ENCODE data around the gene ADAP1. TPM values are rescaled to one million over a fixed set of nuclear protein-coding genes. Genes with fewer than 3 reads are reported as not detected.
A peak's percentile ranks its signal among the peaks of the same experiment; 100 is the strongest.

Gene ADAP1
- total RNA-seq, 1 experiment from 2014 or later: 6.2 TPM

DNA sequence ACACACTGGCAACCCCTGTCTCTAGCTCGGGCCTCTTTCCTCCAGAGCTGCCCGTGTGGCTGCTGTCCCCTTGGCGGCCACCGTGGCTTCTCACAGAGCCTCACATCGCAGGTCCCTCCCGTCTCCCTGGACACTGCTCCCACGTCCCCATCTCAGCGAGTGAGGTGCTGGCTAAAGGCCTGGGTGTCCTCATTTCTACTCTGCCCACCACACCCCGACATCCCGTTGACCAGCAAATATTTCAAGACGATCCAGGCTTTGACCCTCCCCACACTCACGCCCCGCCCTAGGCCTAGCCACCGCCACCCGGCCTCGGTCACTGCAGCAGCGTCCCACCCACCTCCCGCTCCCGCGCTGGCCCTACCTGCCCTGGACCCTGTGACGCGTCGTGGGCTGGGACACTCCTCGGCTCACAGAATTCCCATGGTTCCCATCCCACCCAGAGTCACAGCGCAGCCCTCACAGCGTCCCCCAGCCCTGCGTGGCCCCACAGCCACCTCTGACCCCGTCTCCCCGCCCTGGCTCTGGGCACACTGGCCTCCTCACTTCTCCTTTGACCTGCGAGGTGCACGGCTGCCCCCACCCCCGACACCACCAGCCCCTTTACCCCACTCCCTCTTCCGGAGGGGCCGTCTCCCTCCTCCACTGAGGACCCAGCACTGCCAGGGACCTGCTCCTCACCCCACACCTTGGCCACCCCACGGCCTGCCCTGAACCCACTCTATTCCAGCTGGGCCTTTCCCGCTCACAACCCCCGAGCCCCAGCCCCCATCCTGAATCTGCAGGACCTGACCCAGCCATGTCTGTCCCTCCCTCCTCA, 6.9 kb downstream of the ADAP1 start:
- no peak overlapping the region for H2BK5ac ChIP-seq (ENCODE audit: insufficient read length, low read length)
- H2BK120ac ChIP-seq (ENCODE audit: low read depth, low read length, poor library complexity, severe bottlenecking): no peak overlapping the region
- no peak for DNase-seq
- H3K23ac ChIP-seq (ENCODE audit: insufficient read length, low read depth, low read length): no peak overlapping the region
- no peak overlapping the region for H2AK5ac ChIP-seq (ENCODE audit: insufficient read length, low read length)
- no CpG with 5 or more reads among the region's 37 CpGs for whole genome bisulfite sequencing (ENCODE audit: extremely low coverage, insufficient read length, low lambda C conversion rate)
- no peak overlapping the region for H3T11ph ChIP-seq (ENCODE audit: low read length)
- Mint-ChIP-seq H3K4me1 (peaks cover 7 to 13% of the 10 kb centered on the region in 2 experiments; a peak in 2 of 4 replicates), H3K9me3 (no peaks in the 10 kb centered on the region), H3K27ac (peak overlapping the region in 1 of 3 experiments; percentile 62; a peak in 2 of 7 replicates), H3K36me3 (ENCODE audit: insufficient read depth in 1 of 3, low read depth in 3 of 3) (no peaks in the 10 kb centered on the region), H3K27me3 (ENCODE audit: low read depth) (peaks cover 16% of the 10 kb centered on the region), H3K4me3 (no peak overlapping the region)
- no peak overlapping the region for H3K18ac ChIP-seq (ENCODE audit: insufficient read length, low read depth, low read length)
- H3K79me2 ChIP-seq (ENCODE audit: insufficient read depth, low read length): no peaks in the 10 kb centered on the region
- TF ChIP-seq, protein P1, sequence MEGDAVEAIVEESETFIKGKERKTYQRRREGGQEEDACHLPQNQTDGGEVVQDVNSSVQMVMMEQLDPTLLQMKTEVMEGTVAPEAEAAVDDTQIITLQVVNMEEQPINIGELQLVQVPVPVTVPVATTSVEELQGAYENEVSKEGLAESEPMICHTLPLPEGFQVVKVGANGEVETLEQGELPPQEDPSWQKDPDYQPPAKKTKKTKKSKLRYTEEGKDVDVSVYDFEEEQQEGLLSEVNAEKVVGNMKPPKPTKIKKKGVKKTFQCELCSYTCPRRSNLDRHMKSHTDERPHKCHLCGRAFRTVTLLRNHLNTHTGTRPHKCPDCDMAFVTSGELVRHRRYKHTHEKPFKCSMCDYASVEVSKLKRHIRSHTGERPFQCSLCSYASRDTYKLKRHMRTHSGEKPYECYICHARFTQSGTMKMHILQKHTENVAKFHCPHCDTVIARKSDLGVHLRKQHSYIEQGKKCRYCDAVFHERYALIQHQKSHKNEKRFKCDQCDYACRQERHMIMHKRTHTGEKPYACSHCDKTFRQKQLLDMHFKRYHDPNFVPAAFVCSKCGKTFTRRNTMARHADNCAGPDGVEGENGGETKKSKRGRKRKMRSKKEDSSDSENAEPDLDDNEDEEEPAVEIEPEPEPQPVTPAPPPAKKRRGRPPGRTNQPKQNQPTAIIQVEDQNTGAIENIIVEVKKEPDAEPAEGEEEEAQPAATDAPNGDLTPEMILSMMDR (conservative IDR thresholded peaks at IDR 0.05): no peak
- H3K27ac ChIP-seq (ENCODE audit: insufficient read length, low read depth, low read length): no peak overlapping the region
- H3K79me1 ChIP-seq (ENCODE audit: insufficient read depth, low read depth, low read length, poor library complexity, severe bottlenecking): no peaks in the 10 kb centered on the region
- no peaks in the 10 kb centered on the region for H4K20me1 ChIP-seq (ENCODE audit: control insufficient read depth, insufficient read depth, insufficient read length)
- no peak overlapping the region for H2AFZ ChIP-seq (ENCODE audit: low read length)
- H3K4me1 ChIP-seq (ENCODE audit: insufficient read depth, low read length): no peaks in the 10 kb centered on the region; the same call in 1 of the 2 replicates
- no peak overlapping the region; the same call in 1 of the 2 replicates for H3K14ac ChIP-seq (ENCODE audit: insufficient read depth, low read length)
- no peaks in the 10 kb centered on the region; the same call in 1 of the 2 replicates for H3K27me3 ChIP-seq (ENCODE audit: insufficient read depth, low read length)
- no peaks in the 10 kb centered on the region for H3K23me2 ChIP-seq (ENCODE audit: insufficient read length, low read depth, low read length, poor library complexity, severe bottlenecking)
- H3K9me3 ChIP-seq (ENCODE audit: control insufficient read depth, low read depth, low read length): no peaks in the 10 kb centered on the region
- H4K5ac ChIP-seq (ENCODE audit: insufficient read length, low read depth, low read length): no peak overlapping the region
- no peak overlapping the region for H2BK20ac ChIP-seq (ENCODE audit: low read depth, low read length, poor library complexity, severe bottlenecking)
- H4K8ac ChIP-seq (replicated peaks; ENCODE audit: insufficient read length, low read depth, low read length): no peak overlapping the region
- H3K9ac ChIP-seq (ENCODE audit: extremely low read depth, insufficient read length, low read length): no peak overlapping the region
- no peak overlapping the region for H2BK15ac ChIP-seq (ENCODE audit: low read depth, low read length)
- no peak overlapping the region for H2BK12ac ChIP-seq (ENCODE audit: insufficient read length, low read depth, low read length)
- no peak overlapping the region for H4K91ac ChIP-seq (ENCODE audit: insufficient read length, low read depth, low read length)
- no peak overlapping the region for H3K4me2 ChIP-seq (ENCODE audit: insufficient read depth, insufficient read length, low read length)
- no peak overlapping the region for H3K4ac ChIP-seq (ENCODE audit: low read depth, low read length)
- no peak overlapping the region for H3K56ac ChIP-seq (ENCODE audit: insufficient read length, low read depth, low read length)

Data from H9 (cell line).